B cell (primary cell): ENCODE results near the gene KIAA0232. TPM values are rescaled to one million over a fixed set of nuclear protein-coding genes. Genes with fewer than 3 reads are reported as not detected.

ENCODE experiments used
- ATAC-seq: fragments of 200-7000 bp; cut with Tn5 transposase; one replicate; pipeline ENCODE4 v1.10.0; 2021; ENCODE audit warnings: low read depth, mild to moderate bottlenecking, moderate number of reproducible peaks, moderate library complexity
- CTCF ChIA-PET: fragments of 350-600 bp; sonication (Branson Sonifier 250); formaldehyde crosslinking; loops from one replicate; lab custom pipeline; 2021; ENCODE audit warnings: antibody characterized with exemption, inconsistent platforms; lab: Charles Lee
- POLR2A ChIA-PET: fragments of 350-600 bp; sonication (Branson Sonifier 250); formaldehyde crosslinking; loops from one replicate; lab custom pipeline; 2021; ENCODE audit warnings: antibody characterized with exemption; lab: Charles Lee
- DNase-seq: peaks from one replicate; pipeline ENCODE4 v3.0.0; 2013
- H2AFZ ChIP-seq: 2 replicates; pipeline ENCODE4 v1.6.1; 2012; ENCODE audit warnings: mild to moderate bottlenecking, low read depth, low read length; ENCODE audit not compliant: insufficient read depth, poor library complexity, severe bottlenecking
- H3K27ac ChIP-seq, 2 donors: 1 replicate in 1 of 2; 2 replicates in 1 of 2; pipeline ENCODE4 v1.5.1; 2012 to 2013; ENCODE audit warnings: low read length in 2 of 2, mild to moderate bottlenecking in 2 of 2, moderate library complexity in 1 of 2
- H3K27me3 ChIP-seq, 4 experiments: fragments of 200-600 bp in 1 of 4; sonication (generic) in 1 of 4; replicated peaks in 1 of 4; 1 replicate in 2 of 4; 2 replicates in 2 of 4; pipeline versions ENCODE4 v1.6.1 to v1.7.0; 2013 to 2016; ENCODE audit warnings: low read length in 3 of 4, mild to moderate bottlenecking in 2 of 4, mixed read lengths in 1 of 4, moderate library complexity in 1 of 4; ENCODE audit not compliant: insufficient read depth in 4 of 4, control insufficient read depth in 3 of 4; ENCODE audit errors: control extremely low read depth in 1 of 4
- H3K36me3 ChIP-seq, 2 experiments: replicated peaks in 1 of 2; 1 replicate in 1 of 2; 2 replicates in 1 of 2; pipeline versions ENCODE4 v1.6.1 to v1.7.1; 2013; ENCODE audit warnings: low read length in 1 of 2; ENCODE audit not compliant: insufficient read depth in 2 of 2, control insufficient read depth in 1 of 2; ENCODE audit errors: control extremely low read depth in 1 of 2, extremely low read depth in 1 of 2
- H3K4me1 ChIP-seq, 2 donors: fragments of 200-600 bp in 1 of 2; sonication (generic) in 1 of 2; 1 replicate in 1 of 2; 2 replicates in 1 of 2; pipeline versions ENCODE4 v1.5.1 to v1.6.1; 2013 to 2017; ENCODE audit warnings: low read length in 2 of 2; ENCODE audit not compliant: control insufficient read depth in 2 of 2, insufficient read depth in 2 of 2
- H3K4me2 ChIP-seq: replicated peaks from 2 replicates; pipeline ENCODE3; 2012; ENCODE audit warnings: mild to moderate bottlenecking, low read depth, low read length; ENCODE audit not compliant: poor library complexity, severe bottlenecking
- H3K4me3 ChIP-seq, 5 experiments: fragments of 200-600 bp in 1 of 5; sonication (generic) in 1 of 5; 1 replicate in 3 of 5; 2 replicates in 2 of 5; pipeline versions ENCODE4 v1.5.1 to v1.7.0; 2011 to 2016; ENCODE audit warnings: low read length in 4 of 5, mild to moderate bottlenecking in 4 of 5, low read depth in 2 of 5, control low read depth in 1 of 5, moderate library complexity in 1 of 5; ENCODE audit not compliant: insufficient read depth in 1 of 5; ENCODE audit errors: control extremely low read depth in 1 of 5, extremely low read depth in 1 of 5
- H3K79me2 ChIP-seq: fragments of 200-600 bp; sonication (generic); one replicate; pipeline ENCODE4 v1.6.0; 2016; ENCODE audit warnings: low read length; ENCODE audit not compliant: control insufficient read depth, insufficient read depth
- H3K9ac ChIP-seq: fragments of 200-600 bp; sonication (generic); 2 replicates; pipeline ENCODE4 v1.6.1; 2017; ENCODE audit warnings: mild to moderate bottlenecking, low read length, moderate library complexity
- H3K9me3 ChIP-seq, 3 donors: one replicate each; pipeline versions ENCODE4 v1.6.1 to v1.7.1; 2013; ENCODE audit warnings: low read length in 2 of 3; ENCODE audit not compliant: control insufficient read depth in 2 of 3, insufficient read depth in 1 of 3; ENCODE audit errors: control extremely low read depth in 1 of 3
- H4K20me1 ChIP-seq: 2 replicates; pipeline ENCODE4 v1.6.0; 2012; ENCODE audit warnings: mild to moderate bottlenecking, low read length; ENCODE audit not compliant: insufficient read depth, control insufficient read depth, poor library complexity, severe bottlenecking
- H3K27ac Mint-ChIP-seq: one replicate; pipeline ENCODE4 v1.8.0; 2021; ENCODE audit warnings: mixed read lengths
- H3K27me3 Mint-ChIP-seq: one replicate; pipeline ENCODE4 v1.8.0; 2021; ENCODE audit warnings: mixed read lengths
- H3K4me1 Mint-ChIP-seq: one replicate; pipeline ENCODE4 v1.8.0; 2021; ENCODE audit warnings: mixed read lengths
- H3K4me3 Mint-ChIP-seq: one replicate; pipeline ENCODE4 v1.8.0; 2021; ENCODE audit warnings: mixed read lengths
- H3K9me3 Mint-ChIP-seq: one replicate; pipeline ENCODE4 v1.8.0; 2022; ENCODE audit warnings: mixed read lengths; ENCODE audit not compliant: insufficient read depth
- CTCF ChIP-seq: fragments of 200-600 bp; IDR thresholded peaks from one replicate; pipeline ENCODE4 v1.8.0; 2022; ENCODE audit warnings: antibody characterized with exemption, mild to moderate bottlenecking
- EZH2 ChIP-seq: IDR thresholded peaks from 2 replicates; pipeline ENCODE4 v1.6.1; 2012; ENCODE audit warnings: borderline replicate concordance, low read depth, mild to moderate bottlenecking, moderate library complexity, low read length; ENCODE audit not compliant: insufficient read depth, poor library complexity, severe bottlenecking
- whole genome bisulfite sequencing: methylation state at CpG from one replicate; pipeline ENCODE4 v1.1.5; 2013; ENCODE audit warnings: missing lambda C conversion rate; ENCODE audit not compliant: insufficient coverage; 5-methylcytosine and 5-hydroxymethylcytosine counted together
- intact Hi-C: fragments of 100-400 bp; cut with micrococcal nuclease; formaldehyde crosslinking; loops from one replicate; pipeline ENCODE4 v1.10.0; 2022
- polyA plus RNA-seq: library from polyadenylated mRNA; depleted of rRNA; stranded (reverse); fragments of >200 nt; gene quantifications from 2 replicates; pipeline ENCODE4 v1.2.3, GENCODE V29; 2012
- total RNA-seq, 2 donors: library from RNA; stranded (reverse); fragments of 120-200 nt in 1 of 2; gene quantifications; 1 replicate in 1 of 2; 2 replicates in 1 of 2; pipeline versions ENCODE4 v1.2.3 to v1.2.4, GENCODE V29; 2013 to 2022

KIAA0232 gene
- total and polyA plus RNA-seq, 2 donors (not counting 1 experiment from before 2014, with no cell fraction given), result 2.9 to 20.8 TPM

GRCh38 chr4:6925357-6925836 is 142.9 kb downstream of the KIAA0232 start:
- H3K9me3 ChIP-seq, result no peaks in the 10 kb centered on the region
- H3K27ac ChIP-seq, result no peak overlapping the region
- peaks cover 98% of the 10 kb centered on the region for H3K79me2 ChIP-seq
- no peaks in the 10 kb centered on the region for H3K27me3 ChIP-seq
- no peak overlapping the region for H3K4me2 ChIP-seq
- Mint-ChIP-seq H3K27ac (no peak overlapping the region), H3K4me3 (no peak overlapping the region), H3K9me3 (no peaks in the 10 kb centered on the region), H3K27me3 (no peaks in the 10 kb centered on the region), H3K4me1 (peaks cover 25% of the 10 kb centered on the region)
- ChIA-PET CTCF (no interaction called here), POLR2A (no interaction called here)
- H4K20me1 ChIP-seq, result peaks cover 78% of the 10 kb centered on the region
- ATAC-seq, result no peak
- peaks cover 0 to 34% of the 10 kb centered on the region in 2 experiments for H3K36me3 ChIP-seq
- TF ChIP-seq CTCF (no peak), EZH2 (no peak)
- no peak overlapping the region for H2AFZ ChIP-seq
- intact Hi-C loops, result no loop called here
- no peak overlapping the region for H3K4me3 ChIP-seq
- H3K9ac ChIP-seq, result no peak overlapping the region
- WGBS, result 69% methylated on average over 13 of the region's 14 CpGs
- H3K4me1 ChIP-seq, result peaks cover 0 to 9% of the 10 kb centered on the region in 2 donors
- no peak for DNase-seq

- intact Hi-C loops, result no loop called here
- Histone ChIP-seq H3K27ac (no peak overlapping the region), H3K27me3 (no peaks in the 10 kb centered on the region), H3K4me2 (no peak overlapping the region), H3K4me3 (peak overlapping the region in 1 of 5 experiments; percentile 16), H3K9ac (no peak overlapping the region), H3K79me2 (peaks cover 95% of the 10 kb centered on the region), H4K20me1 (peaks cover 74% of the 10 kb centered on the region), H3K36me3 (peaks cover 0 to 34% of the 10 kb centered on the region in 2 experiments), H2AFZ (no peak overlapping the region), H3K4me1 (peaks cover 0 to 9% of the 10 kb centered on the region in 2 donors), H3K9me3 (no peaks in the 10 kb centered on the region)
- 100% methylated on average over 7 of the region's 19 CpGs for WGBS
- Mint-ChIP-seq H3K9me3 (no peaks in the 10 kb centered on the region), H3K27ac (no peak overlapping the region), H3K4me3 (no peak overlapping the region), H3K4me1 (peaks cover 25% of the 10 kb centered on the region), H3K27me3 (no peaks in the 10 kb centered on the region)
- TF ChIP-seq EZH2, result no peak
- no peak for TF ChIP-seq CTCF
- ATAC-seq, result no peak
- ChIA-PET CTCF (no interaction called here), POLR2A (no interaction called here)
- DNase-seq, result no peak
These were observed 143.6 kb downstream of the KIAA0232 start for GRCh38 chr4:6926081-6926480.
